ENCODE measurements around the gene TMC1.

TMC1 gene

GRCh38 chr9:72656021-72656420 lies 134.6 kb downstream of the TMC1 start:
- H3K36me3 ChIP-seq (ENCODE audit: control insufficient read depth, insufficient read depth, low read length) = no peaks in the 10 kb centered on the region
- no peaks in the 10 kb centered on the region for H3K4me1 ChIP-seq (ENCODE audit: control insufficient read depth, insufficient read depth, low read length, poor library complexity, severe bottlenecking)
- no peaks in the 10 kb centered on the region for H3K27me3 ChIP-seq (replicated peaks; ENCODE audit: control insufficient read depth, insufficient read depth, low read length, poor library complexity, severe bottlenecking)
- H3K27ac ChIP-seq (ENCODE audit: insufficient read depth, low read length, poor library complexity, severe bottlenecking) = no peak overlapping the region
- DNase-seq = no peak
- H3K9me3 ChIP-seq (ENCODE audit: control insufficient read depth, low read length) = no peaks in the 10 kb centered on the region
- no peak overlapping the region for H3K4me3 ChIP-seq (ENCODE audit: insufficient read depth, low read depth, low read length, poor library complexity, severe bottlenecking)

- Histone ChIP-seq H3K9me3 (ENCODE audit: control insufficient read depth, low read length) (no peaks in the 10 kb centered on the region), H3K27ac (ENCODE audit: insufficient read depth, low read length, poor library complexity, severe bottlenecking) (no peak overlapping the region), H3K27me3 (replicated peaks; ENCODE audit: control insufficient read depth, insufficient read depth, low read length, poor library complexity, severe bottlenecking) (no peaks in the 10 kb centered on the region), H3K36me3 (ENCODE audit: control insufficient read depth, insufficient read depth, low read length) (no peaks in the 10 kb centered on the region), H3K4me1 (ENCODE audit: control insufficient read depth, insufficient read depth, low read length, poor library complexity, severe bottlenecking) (no peaks in the 10 kb centered on the region), H3K4me3 (ENCODE audit: insufficient read depth, low read depth, low read length, poor library complexity, severe bottlenecking) (no peak overlapping the region)
- DNase-seq = no peak
Observed at GRCh38 chr9:72657023-72657422, 135.6 kb downstream of the TMC1 start.

GRCh38 chr9:72658703-72659102 lies 137.3 kb downstream of the TMC1 start:
- Histone ChIP-seq H3K36me3 (ENCODE audit: control insufficient read depth, insufficient read depth, low read length) (no peaks in the 10 kb centered on the region), H3K4me3 (ENCODE audit: insufficient read depth, low read depth, low read length, poor library complexity, severe bottlenecking) (no peak overlapping the region), H3K9me3 (ENCODE audit: control insufficient read depth, low read length) (no peaks in the 10 kb centered on the region), H3K4me1 (ENCODE audit: control insufficient read depth, insufficient read depth, low read length, poor library complexity, severe bottlenecking) (no peaks in the 10 kb centered on the region), H3K27ac (ENCODE audit: insufficient read depth, low read length, poor library complexity, severe bottlenecking) (no peak overlapping the region), H3K27me3 (replicated peaks; ENCODE audit: control insufficient read depth, insufficient read depth, low read length, poor library complexity, severe bottlenecking) (no peaks in the 10 kb centered on the region)
- no peak for DNase-seq

GRCh38 chr9:72661401-72662135 lies 140.2 kb downstream of the TMC1 start:
- no peaks in the 10 kb centered on the region for H3K27me3 ChIP-seq (replicated peaks; ENCODE audit: control insufficient read depth, insufficient read depth, low read length, poor library complexity, severe bottlenecking)
- no peak overlapping the region for H3K4me3 ChIP-seq (ENCODE audit: insufficient read depth, low read depth, low read length, poor library complexity, severe bottlenecking)
- H3K27ac ChIP-seq (ENCODE audit: insufficient read depth, low read length, poor library complexity, severe bottlenecking) = no peak overlapping the region
- DNase-seq = no peak
- no peaks in the 10 kb centered on the region for H3K4me1 ChIP-seq (ENCODE audit: control insufficient read depth, insufficient read depth, low read length, poor library complexity, severe bottlenecking)
- H3K9me3 ChIP-seq (ENCODE audit: control insufficient read depth, low read length) = no peaks in the 10 kb centered on the region
- no peaks in the 10 kb centered on the region for H3K36me3 ChIP-seq (ENCODE audit: control insufficient read depth, insufficient read depth, low read length)

GRCh38 chr9:72665421-72665820 lies 144.0 kb downstream of the TMC1 start:
- no peak for DNase-seq
- no peak overlapping the region for H3K27ac ChIP-seq (ENCODE audit: insufficient read depth, low read length, poor library complexity, severe bottlenecking)
- no peaks in the 10 kb centered on the region for H3K36me3 ChIP-seq (ENCODE audit: control insufficient read depth, insufficient read depth, low read length)
- H3K4me3 ChIP-seq (ENCODE audit: insufficient read depth, low read depth, low read length, poor library complexity, severe bottlenecking) = no peak overlapping the region
- H3K4me1 ChIP-seq (ENCODE audit: control insufficient read depth, insufficient read depth, low read length, poor library complexity, severe bottlenecking) = no peaks in the 10 kb centered on the region
- H3K9me3 ChIP-seq (ENCODE audit: control insufficient read depth, low read length) = no peaks in the 10 kb centered on the region
- no peaks in the 10 kb centered on the region for H3K27me3 ChIP-seq (replicated peaks; ENCODE audit: control insufficient read depth, insufficient read depth, low read length, poor library complexity, severe bottlenecking)

- Histone ChIP-seq H3K4me1 (ENCODE audit: control insufficient read depth, insufficient read depth, low read length, poor library complexity, severe bottlenecking) (no peaks in the 10 kb centered on the region), H3K4me3 (ENCODE audit: insufficient read depth, low read depth, low read length, poor library complexity, severe bottlenecking) (no peak overlapping the region), H3K9me3 (ENCODE audit: control insufficient read depth, low read length) (no peaks in the 10 kb centered on the region), H3K36me3 (ENCODE audit: control insufficient read depth, insufficient read depth, low read length) (no peaks in the 10 kb centered on the region), H3K27me3 (replicated peaks; ENCODE audit: control insufficient read depth, insufficient read depth, low read length, poor library complexity, severe bottlenecking) (no peaks in the 10 kb centered on the region), H3K27ac (ENCODE audit: insufficient read depth, low read length, poor library complexity, severe bottlenecking) (no peak overlapping the region)
- no peak for DNase-seq
Observed at GRCh38 chr9:72667181-72667580, 145.8 kb downstream of the TMC1 start.

GRCh38 chr9:72674961-72675360 lies 153.6 kb downstream of the TMC1 start:
- no peaks in the 10 kb centered on the region for H3K9me3 ChIP-seq (ENCODE audit: control insufficient read depth, low read length)
- H3K4me3 ChIP-seq (ENCODE audit: insufficient read depth, low read depth, low read length, poor library complexity, severe bottlenecking) = no peak overlapping the region
- no peak overlapping the region for H3K27ac ChIP-seq (ENCODE audit: insufficient read depth, low read length, poor library complexity, severe bottlenecking)
- no peaks in the 10 kb centered on the region for H3K27me3 ChIP-seq (replicated peaks; ENCODE audit: control insufficient read depth, insufficient read depth, low read length, poor library complexity, severe bottlenecking)
- no peaks in the 10 kb centered on the region for H3K4me1 ChIP-seq (ENCODE audit: control insufficient read depth, insufficient read depth, low read length, poor library complexity, severe bottlenecking)
- DNase-seq = no peak
- H3K36me3 ChIP-seq (ENCODE audit: control insufficient read depth, insufficient read depth, low read length) = no peaks in the 10 kb centered on the region

- H3K4me1 ChIP-seq (ENCODE audit: control insufficient read depth, insufficient read depth, low read length, poor library complexity, severe bottlenecking) = no peaks in the 10 kb centered on the region
- H3K27me3 ChIP-seq (replicated peaks; ENCODE audit: control insufficient read depth, insufficient read depth, low read length, poor library complexity, severe bottlenecking) = no peaks in the 10 kb centered on the region
- H3K36me3 ChIP-seq (ENCODE audit: control insufficient read depth, insufficient read depth, low read length) = no peaks in the 10 kb centered on the region
- no peak overlapping the region for H3K4me3 ChIP-seq (ENCODE audit: insufficient read depth, low read depth, low read length, poor library complexity, severe bottlenecking)
- DNase-seq = no peak
- H3K9me3 ChIP-seq (ENCODE audit: control insufficient read depth, low read length) = no peaks in the 10 kb centered on the region
- H3K27ac ChIP-seq (ENCODE audit: insufficient read depth, low read length, poor library complexity, severe bottlenecking) = no peak overlapping the region
Observed at GRCh38 chr9:72675586-72675985, 154.2 kb downstream of the TMC1 start.

- DNase-seq = no peak
- H3K9me3 ChIP-seq (ENCODE audit: control insufficient read depth, low read length) = no peaks in the 10 kb centered on the region
- no peaks in the 10 kb centered on the region for H3K36me3 ChIP-seq (ENCODE audit: control insufficient read depth, insufficient read depth, low read length)
- no peak overlapping the region for H3K27ac ChIP-seq (ENCODE audit: insufficient read depth, low read length, poor library complexity, severe bottlenecking)
- H3K4me1 ChIP-seq (ENCODE audit: control insufficient read depth, insufficient read depth, low read length, poor library complexity, severe bottlenecking) = no peaks in the 10 kb centered on the region
- H3K27me3 ChIP-seq (replicated peaks; ENCODE audit: control insufficient read depth, insufficient read depth, low read length, poor library complexity, severe bottlenecking) = no peaks in the 10 kb centered on the region
- H3K4me3 ChIP-seq (ENCODE audit: insufficient read depth, low read depth, low read length, poor library complexity, severe bottlenecking) = no peak overlapping the region
Observed at GRCh38 chr9:72680593-72681282, 159.3 kb downstream of the TMC1 start.

GRCh38 chr9:72681283-72681630 lies 159.8 kb downstream of the TMC1 start:
- Histone ChIP-seq H3K27ac (ENCODE audit: insufficient read depth, low read length, poor library complexity, severe bottlenecking) (no peak overlapping the region), H3K36me3 (ENCODE audit: control insufficient read depth, insufficient read depth, low read length) (no peaks in the 10 kb centered on the region), H3K4me3 (ENCODE audit: insufficient read depth, low read depth, low read length, poor library complexity, severe bottlenecking) (no peak overlapping the region), H3K9me3 (ENCODE audit: control insufficient read depth, low read length) (no peaks in the 10 kb centered on the region), H3K4me1 (ENCODE audit: control insufficient read depth, insufficient read depth, low read length, poor library complexity, severe bottlenecking) (no peaks in the 10 kb centered on the region), H3K27me3 (replicated peaks; ENCODE audit: control insufficient read depth, insufficient read depth, low read length, poor library complexity, severe bottlenecking) (no peaks in the 10 kb centered on the region)
- no peak for DNase-seq

Data from effector memory CD4-positive, alpha-beta T cell (primary cell).